C4-2B (cell line): ENCODE measurements around the gene CT83.

Source experiments
- H3K27ac ChIP-seq: fragments of 450-650 bp; 2 replicates; pipeline ENCODE4 v1.5.1; 2017
- ZFX ChIP-seq: fragments of 450-650 bp; IDR thresholded peaks from 2 replicates; pipeline ENCODE4 v1.6.1; 2017
- TF ChIP-seq, protein P1 (sequence below): fragments of 450-650 bp; conservative IDR thresholded peaks from 2 replicates; pipeline ENCODE4 v1.5.1; 2017; ENCODE audit warnings: mild to moderate bottlenecking

Gene CT83

DNA sequence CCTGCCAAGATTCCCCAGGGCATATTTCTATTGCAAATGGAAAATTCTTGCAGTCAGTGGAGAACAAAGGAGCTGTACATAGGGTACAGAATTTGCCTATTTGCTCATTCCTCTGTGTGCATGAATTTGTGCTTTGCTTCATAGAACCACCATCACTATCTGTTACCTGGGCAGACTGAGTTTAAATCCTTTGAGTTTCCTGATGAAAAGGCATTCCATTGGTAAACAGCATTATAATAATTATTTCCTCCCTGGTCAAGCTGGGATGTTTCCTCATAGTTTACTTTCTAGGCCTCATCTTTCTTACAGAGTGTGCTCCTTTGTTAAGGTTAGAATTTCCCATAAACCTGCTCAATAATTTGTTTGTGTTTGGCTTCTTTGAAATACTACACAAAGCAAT, 27.2 kb downstream of the CT83 start:
- TF ChIP-seq, protein P1, sequence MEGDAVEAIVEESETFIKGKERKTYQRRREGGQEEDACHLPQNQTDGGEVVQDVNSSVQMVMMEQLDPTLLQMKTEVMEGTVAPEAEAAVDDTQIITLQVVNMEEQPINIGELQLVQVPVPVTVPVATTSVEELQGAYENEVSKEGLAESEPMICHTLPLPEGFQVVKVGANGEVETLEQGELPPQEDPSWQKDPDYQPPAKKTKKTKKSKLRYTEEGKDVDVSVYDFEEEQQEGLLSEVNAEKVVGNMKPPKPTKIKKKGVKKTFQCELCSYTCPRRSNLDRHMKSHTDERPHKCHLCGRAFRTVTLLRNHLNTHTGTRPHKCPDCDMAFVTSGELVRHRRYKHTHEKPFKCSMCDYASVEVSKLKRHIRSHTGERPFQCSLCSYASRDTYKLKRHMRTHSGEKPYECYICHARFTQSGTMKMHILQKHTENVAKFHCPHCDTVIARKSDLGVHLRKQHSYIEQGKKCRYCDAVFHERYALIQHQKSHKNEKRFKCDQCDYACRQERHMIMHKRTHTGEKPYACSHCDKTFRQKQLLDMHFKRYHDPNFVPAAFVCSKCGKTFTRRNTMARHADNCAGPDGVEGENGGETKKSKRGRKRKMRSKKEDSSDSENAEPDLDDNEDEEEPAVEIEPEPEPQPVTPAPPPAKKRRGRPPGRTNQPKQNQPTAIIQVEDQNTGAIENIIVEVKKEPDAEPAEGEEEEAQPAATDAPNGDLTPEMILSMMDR, result no peak
- no peak for TF ChIP-seq ZFX
- no peak overlapping the region for H3K27ac ChIP-seq

DNA sequence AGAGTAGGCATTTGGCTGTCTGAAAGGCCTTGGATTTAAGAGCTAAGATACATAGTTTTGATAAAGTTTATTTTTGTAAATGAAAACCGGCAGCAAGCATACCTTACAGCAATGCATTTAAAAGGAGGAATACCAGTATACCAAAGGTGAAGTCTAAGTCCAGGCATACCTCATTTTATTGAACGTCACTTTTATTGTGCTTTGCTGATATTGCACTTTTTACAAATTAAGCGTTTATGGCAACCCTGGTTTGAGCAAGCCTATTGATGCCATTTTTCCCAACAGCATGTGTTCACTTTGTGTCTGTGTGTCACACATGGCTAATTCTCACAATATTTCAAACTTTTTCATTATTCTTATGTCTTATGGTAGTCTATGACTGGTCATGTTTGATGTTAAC, 34.8 kb downstream of the CT83 start:
- H3K27ac ChIP-seq, result no peak overlapping the region
- TF ChIP-seq ZFX, result no peak
- TF ChIP-seq, protein P1, result no peak

DNA sequence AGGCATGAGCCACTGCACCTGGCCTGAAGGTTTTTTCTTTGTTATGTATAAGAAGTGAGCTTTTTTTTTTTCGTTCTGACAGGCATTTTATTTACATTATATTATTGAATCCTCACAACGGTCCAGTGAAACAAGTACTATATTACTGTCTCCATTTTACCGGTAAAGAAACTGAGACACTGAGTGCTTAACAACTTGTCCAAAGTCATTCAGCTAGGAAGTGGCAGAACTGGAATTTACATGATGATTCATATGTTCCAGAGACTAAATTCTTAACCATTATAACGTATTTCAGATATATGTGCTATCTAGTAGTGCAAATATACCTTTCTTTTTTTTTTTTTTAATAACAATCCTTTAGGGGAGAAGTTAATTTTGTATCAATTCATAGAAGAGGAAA, 44.8 kb downstream of the CT83 start:
- TF ChIP-seq ZFX, result no peak
- TF ChIP-seq, protein P1, result no peak

DNA sequence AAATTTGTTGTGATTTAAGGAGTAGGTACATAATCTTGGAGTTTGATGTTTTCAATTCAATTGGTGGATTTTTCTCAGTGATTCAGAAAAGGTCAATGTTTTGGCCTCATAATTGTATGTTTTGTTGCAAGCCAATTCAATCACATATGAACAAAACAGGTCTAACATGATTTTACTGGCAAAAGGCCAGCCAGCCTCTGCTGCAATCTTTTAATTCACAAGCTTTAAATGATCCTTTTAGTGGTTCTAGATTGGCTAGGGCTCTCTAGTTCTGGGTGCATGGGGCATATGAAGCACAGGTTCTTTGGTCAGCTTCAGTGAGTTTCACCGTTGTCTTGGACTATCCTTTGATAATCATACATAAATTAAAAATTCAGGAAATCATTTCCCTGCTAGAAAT, 45.6 kb downstream of the CT83 start:
- TF ChIP-seq ZFX, result no peak
- TF ChIP-seq, protein P1, result no peak
- no peak overlapping the region for H3K27ac ChIP-seq

More for the DNA sequence above, 44.8 kb downstream of the CT83 start:
- no peak overlapping the region for H3K27ac ChIP-seq

DNA sequence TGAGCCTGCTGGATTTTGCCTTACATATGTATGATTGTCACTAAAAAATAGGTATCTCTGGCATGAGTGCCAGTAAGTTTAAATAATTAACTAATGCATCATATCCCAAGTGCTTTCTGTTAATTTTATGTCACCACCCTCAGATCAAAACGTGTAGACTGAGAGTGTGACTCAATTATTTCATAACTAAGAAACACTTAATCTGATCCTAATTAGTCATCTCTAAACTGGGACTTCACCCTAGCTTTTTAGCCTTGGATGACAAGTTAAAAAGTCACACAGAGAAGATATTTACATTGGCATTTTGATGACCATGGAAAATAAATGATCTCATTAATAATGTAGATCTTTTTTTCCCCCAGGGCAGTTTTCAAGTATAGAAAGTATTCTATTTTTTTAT, 49.5 kb downstream of the CT83 start:
- H3K27ac ChIP-seq, result no peak overlapping the region
- TF ChIP-seq ZFX, result no peak
- TF ChIP-seq, protein P1, result no peak
